Heart left ventricle (tissue), 16 donors: ENCODE data around the gene RNF40. TPM values are rescaled to one million over a fixed set of nuclear protein-coding genes. Genes with fewer than 3 reads are reported as not detected.
A peak's percentile ranks its signal among the peaks of the same experiment; 100 is the strongest.

Source experiments
- ATAC-seq, 4 donors: fragments of 200-7000 bp; cut with Tn5 transposase; one replicate each; pipeline ENCODE4 v1.9.1; 2020 to 2022; ENCODE audit warnings: moderate library complexity in 4 of 4, mild to moderate bottlenecking in 3 of 4, moderate number of reproducible peaks in 1 of 4
- DNase-seq, 5 donors: peaks; one replicate each; pipeline ENCODE4 v3.0.0-alpha.2; 2020
- H3K27ac ChIP-seq, 12 donors: fragments of 200-600 bp; sonication (generic) in 4 of 12; one replicate each; pipeline versions ENCODE4 v1.5.0 to v1.8.0; 2016 to 2022; ENCODE audit warnings: mild to moderate bottlenecking in 2 of 12
- H3K27me3 ChIP-seq, 9 donors: fragments of 200-600 bp; sonication (generic) in 2 of 9; one replicate each; pipeline versions ENCODE4 v1.5.1 to v1.8.0; 2016 to 2022; ENCODE audit warnings: mild to moderate bottlenecking in 3 of 9
- H3K36me3 ChIP-seq, 9 donors: fragments of 200-600 bp; sonication (generic) in 2 of 9; one replicate each; pipeline versions ENCODE4 v1.5.0 to v1.8.0; 2018 to 2022; ENCODE audit warnings: mild to moderate bottlenecking in 2 of 9
- H3K4me1 ChIP-seq, 12 donors: fragments of 200-600 bp; sonication (generic) in 4 of 12; one replicate each; pipeline versions ENCODE4 v1.5.0 to v1.8.0; 2016 to 2022; ENCODE audit warnings: mild to moderate bottlenecking in 3 of 12
- H3K4me3 ChIP-seq, 12 donors: fragments of 200-600 bp; sonication (generic) in 4 of 12; one replicate each; pipeline versions ENCODE4 v1.5.0 to v1.8.0; 2017 to 2022; ENCODE audit warnings: mild to moderate bottlenecking in 9 of 12, moderate library complexity in 4 of 12
- H3K9me3 ChIP-seq, 12 donors: fragments of 200-600 bp; sonication (generic) in 4 of 12; one replicate each; pipeline versions ENCODE4 v1.5.0 to v1.8.0; 2016 to 2022; ENCODE audit warnings: mild to moderate bottlenecking in 1 of 12
- POLR2A ChIP-seq, 2 donors: fragments of 450-650 bp; IDR thresholded peaks; one replicate each; pipeline ENCODE4 v1.6.1; 2017; ENCODE audit warnings: antibody characterized with exemption in 2 of 2, mild to moderate bottlenecking in 2 of 2, moderate library complexity in 2 of 2
- WGBS, 4 donors: extraction: QIAGEN DNeasy Blood & Tissue Kit in 2 of 4; methylation state at CpG; one replicate each; pipeline versions ENCODE4 v1.1.5 to v1.1.7; 2013 to 2018; 5-methylcytosine and 5-hydroxymethylcytosine counted together
- intact Hi-C, 10 donors: fragments of 100-400 bp; cut with DNase I; formaldehyde crosslinking; loops; one replicate each; pipeline versions ENCODE4 v1.11.1 to v1.14.2; 2022
- polyA plus RNA-seq, 2 donors: library from polyadenylated mRNA; stranded (reverse); fragments of 200-250 nt; gene quantifications; one replicate each; pipeline ENCODE4 v1.2.3, GENCODE V29; 2013
- total RNA-seq, 9 donors: library from RNA; depleted of rRNA in 2 of 9; stranded (reverse); fragments of >200 nt in 2 of 9; fragmentation: NEBNext Ultra II Directional in 3 of 9; extraction: Animal tissue kit (Norgen Biotek cat#: 25700) in 3 of 9; gene quantifications; one replicate each; pipeline versions ENCODE4 v1.1.0 to v1.2.4, GENCODE V29; 2016 to 2023
- TF ChIP-seq, protein P1 (sequence below), 12 donors: fragments of 200-600 bp; sonication (generic) in 4 of 12; IDR thresholded peaks; one replicate each; pipeline versions ENCODE4 v1.5.0 to v1.8.0; 2018 to 2022; ENCODE audit warnings: antibody characterized with exemption in 12 of 12, mild to moderate bottlenecking in 5 of 12
- donor health status: ischemic (EF 13 %, LVEDD 7.1; RV severe dilation, severe dysfunction).
- donor health status: healthy with polysubstance abuse.
- donor health status: DM: no; HTN: yes; CAD: no.
- donor health status: DM: no; HTN: no; CAD: no.
- donor health status: ischemic (EF 25% LVEDD 6.9; RV normal size, moderate dysfunction).
- donor health status: ischemic (EF 25% LVEDD 5.7; RV mildly dilated, moderate dysfunction).
- donor health status: healthy.
- donor health status: DM: yes; HTN: yes; CAD: no.
- donor health status: ischemic (EF 35%, LVEDD 5.7; RV mildly dilated, moderate dysfunction).
- donor health status: nonischemic (EF 11% LVEDD 7.7; RV severe dilation, severe dysfunction).
- donor health status: DM: yes; HTN: yes; CAD: no.
- donor health status: PGD.
- donor health status: ischemic (EF 29% LVEDD 5.4; RV normal size, mild dysfunction).
- donor health status: nonischemic (EF 23%, LVEDD 6.1; RV moderate dilation, normal function).

Gene RNF40
- total and polyA plus RNA-seq, 11 donors, result 29.3 to 66.9 (median 50.3) TPM

- H3K9me3 ChIP-seq, result no peaks in the 10 kb centered on the region
- no peak overlapping the region for H3K27ac ChIP-seq
- peaks cover 0 to 33% (median 14%) of the 10 kb centered on the region in 12 donors for H3K4me1 ChIP-seq
- ATAC-seq, result no peak
- no peak for TF ChIP-seq POLR2A (IDR thresholded peaks at IDR 0.05)
- TF ChIP-seq, protein P1, sequence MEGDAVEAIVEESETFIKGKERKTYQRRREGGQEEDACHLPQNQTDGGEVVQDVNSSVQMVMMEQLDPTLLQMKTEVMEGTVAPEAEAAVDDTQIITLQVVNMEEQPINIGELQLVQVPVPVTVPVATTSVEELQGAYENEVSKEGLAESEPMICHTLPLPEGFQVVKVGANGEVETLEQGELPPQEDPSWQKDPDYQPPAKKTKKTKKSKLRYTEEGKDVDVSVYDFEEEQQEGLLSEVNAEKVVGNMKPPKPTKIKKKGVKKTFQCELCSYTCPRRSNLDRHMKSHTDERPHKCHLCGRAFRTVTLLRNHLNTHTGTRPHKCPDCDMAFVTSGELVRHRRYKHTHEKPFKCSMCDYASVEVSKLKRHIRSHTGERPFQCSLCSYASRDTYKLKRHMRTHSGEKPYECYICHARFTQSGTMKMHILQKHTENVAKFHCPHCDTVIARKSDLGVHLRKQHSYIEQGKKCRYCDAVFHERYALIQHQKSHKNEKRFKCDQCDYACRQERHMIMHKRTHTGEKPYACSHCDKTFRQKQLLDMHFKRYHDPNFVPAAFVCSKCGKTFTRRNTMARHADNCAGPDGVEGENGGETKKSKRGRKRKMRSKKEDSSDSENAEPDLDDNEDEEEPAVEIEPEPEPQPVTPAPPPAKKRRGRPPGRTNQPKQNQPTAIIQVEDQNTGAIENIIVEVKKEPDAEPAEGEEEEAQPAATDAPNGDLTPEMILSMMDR (IDR thresholded peaks at IDR 0.05), result no peak
- H3K27me3 ChIP-seq, result no peaks in the 10 kb centered on the region
- peaks cover 2 to 38% (median 28%) of the 10 kb centered on the region in 9 donors for H3K36me3 ChIP-seq
- H3K4me3 ChIP-seq, result no peak overlapping the region
- intact Hi-C loops, result no loop called here
- 79 to 92% (median 83%) methylated on average over 4 of the region's 4 CpGs for WGBS, 4 donors
- peak in 1 of 5 donors; percentile 6 for DNase-seq
Measured at GRCh38 chr16:30780549-30780948, 18.4 kb downstream of the RNF40 start.

- 93 to 97% (median 96%) methylated on average over 32 to 63 of the region's 63 CpGs for WGBS, 4 donors
- H3K27ac ChIP-seq, result no peak overlapping the region
- intact Hi-C loops, result no loop called here
- no peaks in the 10 kb centered on the region for H3K9me3 ChIP-seq
- no peaks in the 10 kb centered on the region for H3K27me3 ChIP-seq
- H3K4me3 ChIP-seq, result no peak overlapping the region
- TF ChIP-seq POLR2A (IDR thresholded peaks at IDR 0.05), result no peak
- TF ChIP-seq, protein P1 (IDR thresholded peaks at IDR 0.05), result no peak
- DNase-seq (peak in 1 of 5 donors; percentile 47), ATAC-seq (no peak)
- H3K4me1 ChIP-seq, result peaks cover 0 to 27% (median 15%) of the 10 kb centered on the region in 12 donors
- peaks cover 2 to 38% (median 28%) of the 10 kb centered on the region in 9 donors for H3K36me3 ChIP-seq
Measured at GRCh38 chr16:30782486-30783279, 20.6 kb downstream of the RNF40 start.

- intact Hi-C loops, result loop anchor here in 1 of 10 donors (2.0 kb wide), 1 partner anchor 21 kb away; no protein-coding TSS in a partner anchor
- Histone ChIP-seq H3K4me3 (no peak overlapping the region), H3K4me1 (peaks cover 0 to 26% (median 19%) of the 10 kb centered on the region in 12 donors), H3K27me3 (no peaks in the 10 kb centered on the region), H3K9me3 (no peaks in the 10 kb centered on the region), H3K27ac (no peak overlapping the region), H3K36me3 (peaks cover 2 to 38% (median 28%) of the 10 kb centered on the region in 9 donors)
- ATAC-seq (no peak), DNase-seq (peak in 1 of 5 donors; percentile 33)
- 94 to 95% (median 94%) methylated on average over 39 to 57 of the region's 57 CpGs for WGBS, 4 donors
- TF ChIP-seq, protein P1 (IDR thresholded peaks at IDR 0.05), result no peak
- TF ChIP-seq POLR2A (IDR thresholded peaks at IDR 0.05), result no peak
Measured at GRCh38 chr16:30783280-30784109, 21.4 kb downstream of the RNF40 start.

DNA sequence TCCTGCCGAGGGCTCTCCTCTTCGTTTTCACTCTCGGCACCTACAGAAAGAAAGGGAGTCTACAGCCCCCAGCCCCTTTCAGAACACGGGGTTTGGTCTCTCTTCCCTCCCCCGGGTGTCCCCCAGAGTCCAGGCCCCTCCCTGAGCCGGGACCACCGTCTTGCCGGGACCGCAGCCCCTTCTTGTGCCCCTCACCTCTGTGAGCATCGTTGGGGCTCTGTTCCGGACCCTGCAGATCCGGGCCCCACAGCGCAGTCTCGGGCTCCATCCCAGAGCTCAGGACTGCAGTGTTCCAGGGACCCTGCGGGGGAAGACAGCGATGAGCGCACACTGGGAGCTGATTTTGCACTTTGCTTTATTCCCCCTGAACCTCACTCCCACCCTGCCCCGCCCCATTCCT is 22.1 kb downstream of the RNF40 start:
- no peak for DNase-seq
- intact Hi-C loops, result loop anchor here in 1 of 10 donors (2.0 kb wide), 1 partner anchor 21 kb away; no protein-coding TSS in a partner anchor
- Histone ChIP-seq H3K4me3 (no peak overlapping the region), H3K36me3 (peaks cover 2 to 38% (median 28%) of the 10 kb centered on the region in 9 donors), H3K4me1 (peaks cover 0 to 26% (median 19%) of the 10 kb centered on the region in 12 donors), H3K27ac (no peak overlapping the region), H3K9me3 (no peaks in the 10 kb centered on the region), H3K27me3 (no peaks in the 10 kb centered on the region)
- TF ChIP-seq, protein P1 (IDR thresholded peaks at IDR 0.05), result no peak
- TF ChIP-seq POLR2A (IDR thresholded peaks at IDR 0.05), result no peak
- no peak for ATAC-seq
- 85 to 89% (median 88%) methylated on average over 18 of the region's 18 CpGs for WGBS, 4 donors
